ENCODE measurements around the gene RIBC2.

Gene RIBC2

DNA sequence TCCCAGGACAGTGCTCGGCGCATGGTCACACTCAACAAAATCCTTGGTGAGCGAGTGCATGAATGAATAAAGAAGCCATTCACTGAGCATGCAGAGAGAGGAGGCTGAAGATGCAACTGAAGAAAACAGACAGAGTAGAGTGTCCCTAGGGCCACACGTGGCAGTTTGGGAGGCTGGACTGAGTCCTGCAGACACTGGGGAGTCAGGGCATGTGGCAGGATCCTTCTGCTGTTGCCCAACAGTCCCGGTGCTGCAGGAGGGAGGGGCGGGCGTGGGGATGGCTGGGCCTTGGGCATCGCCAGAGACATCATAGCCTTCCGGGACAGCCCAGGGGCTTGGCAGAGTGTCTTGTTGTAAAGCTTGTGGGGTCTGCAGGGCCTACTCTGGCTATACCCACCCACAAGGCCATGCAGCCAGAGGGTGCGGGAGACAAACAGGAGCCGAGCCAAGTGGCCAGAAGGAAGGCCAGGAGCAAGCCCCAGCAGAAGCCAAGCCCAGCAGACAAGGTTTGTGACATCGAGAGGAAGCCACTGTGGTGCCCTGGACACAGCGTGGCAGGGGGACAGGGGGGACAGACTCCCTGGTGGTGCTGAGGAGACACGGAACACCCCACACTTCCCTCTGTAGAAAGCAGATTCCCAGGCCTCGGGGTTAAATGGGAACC lies 62.5 kb downstream of the RIBC2 start:
- Histone ChIP-seq H2BK12ac (ENCODE audit: low read length) (no peak overlapping the region), H3K18ac (ENCODE audit: low read length) (peak overlapping the region; percentile 87), H3K9ac (ENCODE audit: low read depth, low read length, poor library complexity) (no peak overlapping the region), H4K91ac (ENCODE audit: low read depth, low read length, poor library complexity) (no peak overlapping the region), H2AK5ac (ENCODE audit: low read depth, low read length) (peak overlapping the region; percentile 94), H3K27me3 (ENCODE audit: control insufficient read depth in 3 of 3, insufficient read depth in 3 of 3, low read depth in 1 of 3, low read length in 3 of 3) (peaks cover 0 to 6% (median 0%) of the 10 kb centered on the region in 3 experiments), H3K4me3 (ENCODE audit: low read length in 2 of 2) (no peak overlapping the region), H3K4me1 (ENCODE audit: control insufficient read depth in 2 of 2, insufficient read depth in 1 of 2, low read depth in 1 of 2, low read length in 2 of 2) (peaks cover 0 to 5% of the 10 kb centered on the region in 2 donors), H3K79me1 (ENCODE audit: low read depth, low read length) (no peaks in the 10 kb centered on the region), H3K14ac (ENCODE audit: low read length) (no peak overlapping the region), H2BK120ac (ENCODE audit: low read depth, low read length) (no peak overlapping the region), H4K8ac (ENCODE audit: low read depth, low read length) (no peak overlapping the region), H2AFZ (ENCODE audit: low read length) (no peak overlapping the region), H3K23ac (ENCODE audit: low read depth, low read length, poor library complexity) (peak overlapping the region; percentile 20), H3K27ac (replicated peaks; ENCODE audit: low read length) (no peak overlapping the region), H3K4me2 (ENCODE audit: insufficient read depth, low read length, poor library complexity, severe bottlenecking) (no peak overlapping the region), H3K36me3 (replicated peaks in 1 of 2; ENCODE audit: control insufficient read depth in 2 of 2, insufficient read depth in 2 of 2, low read length in 2 of 2) (no peaks in the 10 kb centered on the region), H3K9me3 (replicated peaks in 1 of 2; ENCODE audit: control insufficient read depth in 2 of 2, insufficient read depth in 1 of 2, low read depth in 1 of 2, low read length in 2 of 2) (no peaks in the 10 kb centered on the region), H2BK5ac (ENCODE audit: low read length) (peak overlapping the region; percentile 27), H2BK15ac (ENCODE audit: low read length) (peak overlapping the region; percentile 95), H3K4ac (ENCODE audit: low read length) (no peak overlapping the region)
- WGBS, 2 donors (ENCODE audit: extremely low coverage in 2 of 2, insufficient read length in 2 of 2, insufficient replicate concordance in 1 of 2) = no CpG with 5 or more reads among the region's 15 CpGs
- no peak for DNase-seq (ENCODE audit: low spot score)

DNA sequence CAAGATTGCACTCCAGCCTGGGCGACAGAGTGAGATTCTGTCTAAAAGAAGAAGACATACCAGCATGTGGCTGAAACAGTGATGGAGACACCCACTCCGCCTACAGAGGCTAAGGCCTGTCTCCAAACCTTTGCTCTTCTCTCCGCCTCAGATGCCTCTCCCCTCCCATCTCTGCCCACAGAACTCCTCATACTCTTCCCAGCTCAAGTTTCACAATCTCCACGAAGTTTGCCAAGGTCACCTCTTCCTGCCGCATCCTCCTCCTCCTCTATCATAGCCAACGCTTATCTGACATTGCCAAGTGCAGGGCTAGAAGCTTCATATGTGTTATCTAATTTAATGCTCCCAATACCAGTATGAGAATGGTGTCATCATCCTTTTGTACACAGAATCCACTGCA lies 63.3 kb downstream of the RIBC2 start:
- Histone ChIP-seq H2AK5ac (ENCODE audit: low read depth, low read length) (no peak overlapping the region), H3K18ac (ENCODE audit: low read length) (no peak overlapping the region), H2BK120ac (ENCODE audit: low read depth, low read length) (no peak overlapping the region), H2AFZ (ENCODE audit: low read length) (no peak overlapping the region), H3K9ac (ENCODE audit: low read depth, low read length, poor library complexity) (no peak overlapping the region), H3K4me1 (ENCODE audit: control insufficient read depth in 2 of 2, insufficient read depth in 1 of 2, low read depth in 1 of 2, low read length in 2 of 2) (peaks cover 0 to 7% of the 10 kb centered on the region in 2 donors), H4K8ac (ENCODE audit: low read depth, low read length) (no peak overlapping the region), H3K36me3 (replicated peaks in 1 of 2; ENCODE audit: control insufficient read depth in 2 of 2, insufficient read depth in 2 of 2, low read length in 2 of 2) (no peaks in the 10 kb centered on the region), H4K91ac (ENCODE audit: low read depth, low read length, poor library complexity) (no peak overlapping the region), H3K23ac (ENCODE audit: low read depth, low read length, poor library complexity) (no peak overlapping the region), H3K79me1 (ENCODE audit: low read depth, low read length) (no peaks in the 10 kb centered on the region), H3K9me3 (replicated peaks in 1 of 2; ENCODE audit: control insufficient read depth in 2 of 2, insufficient read depth in 1 of 2, low read depth in 1 of 2, low read length in 2 of 2) (no peaks in the 10 kb centered on the region), H2BK12ac (ENCODE audit: low read length) (no peak overlapping the region), H2BK5ac (ENCODE audit: low read length) (no peak overlapping the region), H3K14ac (ENCODE audit: low read length) (no peak overlapping the region), H3K27me3 (ENCODE audit: control insufficient read depth in 3 of 3, insufficient read depth in 3 of 3, low read depth in 1 of 3, low read length in 3 of 3) (peaks cover 0 to 8% (median 0%) of the 10 kb centered on the region in 3 experiments), H3K4me2 (ENCODE audit: insufficient read depth, low read length, poor library complexity, severe bottlenecking) (no peak overlapping the region), H3K27ac (replicated peaks; ENCODE audit: low read length) (no peak overlapping the region), H3K4me3 (ENCODE audit: low read length in 2 of 2) (no peak overlapping the region), H3K4ac (ENCODE audit: low read length) (no peak overlapping the region), H2BK15ac (ENCODE audit: low read length) (no peak overlapping the region)
- WGBS, 2 donors (ENCODE audit: extremely low coverage in 2 of 2, insufficient read length in 2 of 2, insufficient replicate concordance in 1 of 2) = no CpG with 5 or more reads among the region's 6 CpGs
- DNase-seq (ENCODE audit: low spot score) = no peak

GRCh38 chr22:45477366-45478107 lies 64.0 kb downstream of the RIBC2 start:
- Histone ChIP-seq H3K18ac (ENCODE audit: low read length) (peak overlapping the region; percentile 32), H2AFZ (ENCODE audit: low read length) (no peak overlapping the region), H2BK15ac (ENCODE audit: low read length) (no peak overlapping the region), H3K4me1 (ENCODE audit: control insufficient read depth in 2 of 2, insufficient read depth in 1 of 2, low read depth in 1 of 2, low read length in 2 of 2) (peaks cover 0 to 11% of the 10 kb centered on the region in 2 donors), H3K9ac (ENCODE audit: low read depth, low read length, poor library complexity) (no peak overlapping the region), H3K4ac (ENCODE audit: low read length) (no peak overlapping the region), H2BK5ac (ENCODE audit: low read length) (no peak overlapping the region), H3K4me2 (ENCODE audit: insufficient read depth, low read length, poor library complexity, severe bottlenecking) (no peak overlapping the region), H3K27ac (replicated peaks; ENCODE audit: low read length) (no peak overlapping the region), H3K79me1 (ENCODE audit: low read depth, low read length) (no peaks in the 10 kb centered on the region), H2BK120ac (ENCODE audit: low read depth, low read length) (no peak overlapping the region), H3K14ac (ENCODE audit: low read length) (no peak overlapping the region), H3K36me3 (replicated peaks in 1 of 2; ENCODE audit: control insufficient read depth in 2 of 2, insufficient read depth in 2 of 2, low read length in 2 of 2) (no peaks in the 10 kb centered on the region), H2BK12ac (ENCODE audit: low read length) (no peak overlapping the region), H4K91ac (ENCODE audit: low read depth, low read length, poor library complexity) (no peak overlapping the region), H3K4me3 (ENCODE audit: low read length in 2 of 2) (no peak overlapping the region), H2AK5ac (ENCODE audit: low read depth, low read length) (no peak overlapping the region), H3K27me3 (ENCODE audit: control insufficient read depth in 3 of 3, insufficient read depth in 3 of 3, low read depth in 1 of 3, low read length in 3 of 3) (peaks cover 0 to 8% (median 0%) of the 10 kb centered on the region in 3 experiments), H3K23ac (ENCODE audit: low read depth, low read length, poor library complexity) (no peak overlapping the region), H3K9me3 (replicated peaks in 1 of 2; ENCODE audit: control insufficient read depth in 2 of 2, insufficient read depth in 1 of 2, low read depth in 1 of 2, low read length in 2 of 2) (no peaks in the 10 kb centered on the region), H4K8ac (ENCODE audit: low read depth, low read length) (no peak overlapping the region)
- no peak for DNase-seq (ENCODE audit: low spot score)
- WGBS, 2 donors (ENCODE audit: extremely low coverage in 2 of 2, insufficient read length in 2 of 2, insufficient replicate concordance in 1 of 2) = no CpG with 5 or more reads among the region's 7 CpGs

DNA sequence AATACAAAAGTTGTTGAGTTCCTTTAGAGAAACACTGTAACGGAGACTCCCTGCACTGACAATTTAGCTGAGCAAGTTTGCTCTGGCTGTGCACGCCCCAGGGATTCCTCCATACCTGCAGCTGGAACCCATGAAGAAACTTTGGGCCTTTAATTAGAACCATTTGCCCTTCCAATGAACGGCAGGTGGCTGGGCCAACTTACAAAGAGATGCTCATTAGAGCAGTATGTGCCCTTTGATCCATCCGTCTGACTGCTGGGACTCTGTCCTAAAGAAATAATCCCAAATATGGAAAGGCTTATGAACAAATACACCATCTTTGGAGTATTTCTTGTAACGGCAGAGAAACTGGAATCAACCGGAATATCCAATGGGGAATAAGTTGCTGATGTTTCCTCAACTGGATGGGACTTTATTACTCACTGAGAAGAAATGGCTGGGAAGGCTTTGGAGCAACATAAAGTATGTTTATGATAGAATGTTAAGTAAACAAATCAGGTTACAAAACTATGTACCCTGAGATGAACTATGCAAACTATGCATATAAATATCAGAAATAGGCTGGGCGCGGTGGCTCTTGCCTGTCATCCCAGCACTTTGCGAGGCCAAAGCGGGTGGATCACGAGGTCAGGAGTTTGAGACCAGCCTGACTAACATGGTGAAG lies 64.7 kb downstream of the RIBC2 start:
- Histone ChIP-seq H3K27me3 (ENCODE audit: control insufficient read depth in 3 of 3, insufficient read depth in 3 of 3, low read depth in 1 of 3, low read length in 3 of 3) (peaks cover 0 to 8% (median 0%) of the 10 kb centered on the region in 3 experiments), H3K4me3 (ENCODE audit: low read length in 2 of 2) (no peak overlapping the region), H4K91ac (ENCODE audit: low read depth, low read length, poor library complexity) (no peak overlapping the region), H2BK12ac (ENCODE audit: low read length) (no peak overlapping the region), H3K18ac (ENCODE audit: low read length) (no peak overlapping the region), H3K36me3 (replicated peaks in 1 of 2; ENCODE audit: control insufficient read depth in 2 of 2, insufficient read depth in 2 of 2, low read length in 2 of 2) (no peaks in the 10 kb centered on the region), H3K14ac (ENCODE audit: low read length) (no peak overlapping the region), H3K4me2 (ENCODE audit: insufficient read depth, low read length, poor library complexity, severe bottlenecking) (no peak overlapping the region), H2BK15ac (ENCODE audit: low read length) (no peak overlapping the region), H2BK120ac (ENCODE audit: low read depth, low read length) (no peak overlapping the region), H3K79me1 (ENCODE audit: low read depth, low read length) (no peaks in the 10 kb centered on the region), H3K9ac (ENCODE audit: low read depth, low read length, poor library complexity) (no peak overlapping the region), H2AK5ac (ENCODE audit: low read depth, low read length) (no peak overlapping the region), H2AFZ (ENCODE audit: low read length) (no peak overlapping the region), H4K8ac (ENCODE audit: low read depth, low read length) (no peak overlapping the region), H3K4ac (ENCODE audit: low read length) (no peak overlapping the region), H3K4me1 (ENCODE audit: control insufficient read depth in 2 of 2, insufficient read depth in 1 of 2, low read depth in 1 of 2, low read length in 2 of 2) (peaks cover 0 to 11% of the 10 kb centered on the region in 2 donors), H3K27ac (replicated peaks; ENCODE audit: low read length) (no peak overlapping the region), H3K23ac (ENCODE audit: low read depth, low read length, poor library complexity) (no peak overlapping the region), H3K9me3 (replicated peaks in 1 of 2; ENCODE audit: control insufficient read depth in 2 of 2, insufficient read depth in 1 of 2, low read depth in 1 of 2, low read length in 2 of 2) (peaks cover 2 to 3% of the 10 kb centered on the region in 2 donors), H2BK5ac (ENCODE audit: low read length) (no peak overlapping the region)
- no peak for DNase-seq (ENCODE audit: low spot score)
- no CpG with 5 or more reads among the region's 11 CpGs for WGBS, 2 donors (ENCODE audit: extremely low coverage in 2 of 2, insufficient read length in 2 of 2, insufficient replicate concordance in 1 of 2)

All from neuronal stem cell (in vitro differentiated cells).